Measurements from ENCODE around the gene PER2. TPM values are rescaled to one million over a fixed set of nuclear protein-coding genes. Genes with fewer than 3 reads are reported as not detected.

PER2 gene
- total RNA-seq, 2 experiments from 2014 or later, result 17.4 to 17.6 TPM

DNA sequence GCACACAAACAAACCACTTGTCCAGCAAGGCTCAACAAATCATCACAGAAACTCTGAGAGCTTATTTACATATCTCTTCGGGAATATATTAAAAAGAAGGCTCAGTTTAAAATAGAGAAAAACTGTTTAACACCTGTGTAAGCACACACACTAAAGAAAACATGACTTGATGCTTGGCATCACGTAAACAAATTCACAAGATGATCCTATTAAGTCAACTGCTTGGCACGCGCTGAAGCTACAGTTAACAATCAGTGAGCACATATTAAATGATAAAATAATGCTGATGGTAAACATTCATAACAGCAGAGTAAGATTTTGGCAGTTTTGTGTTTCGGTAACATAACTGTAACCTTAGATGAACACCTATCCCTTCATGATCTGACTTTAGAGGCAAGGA, 44.3 kb downstream of the PER2 start:
- Mint-ChIP-seq H3K27ac (no peak overlapping the region), H3K27me3 (peaks cover 9% of the 10 kb centered on the region), H3K4me1 (ENCODE audit: low read depth) (peaks cover 2% of the 10 kb centered on the region), H3K36me3 (ENCODE audit: low read depth) (peaks cover 23% of the 10 kb centered on the region), H3K9me3 (no peaks in the 10 kb centered on the region), H3K4me3 (no peak overlapping the region)
- TF ChIP-seq CTCF (IDR thresholded peaks at IDR 0.05), result no peak
- no peak for ATAC-seq
- ChIA-PET CTCF (interaction anchor here (1.1 kb wide), 1 partner anchor 19 kb away, joined by 9 read pairs; no protein-coding TSS in a partner anchor), POLR2A (interaction anchor here (0.6 kb wide), 1 partner anchor 22 kb away, joined by 4 read pairs; no protein-coding TSS in a partner anchor)
- DNase-seq, result no peak
- intact Hi-C loops (cut with micrococcal nuclease), result no loop called here

DNA sequence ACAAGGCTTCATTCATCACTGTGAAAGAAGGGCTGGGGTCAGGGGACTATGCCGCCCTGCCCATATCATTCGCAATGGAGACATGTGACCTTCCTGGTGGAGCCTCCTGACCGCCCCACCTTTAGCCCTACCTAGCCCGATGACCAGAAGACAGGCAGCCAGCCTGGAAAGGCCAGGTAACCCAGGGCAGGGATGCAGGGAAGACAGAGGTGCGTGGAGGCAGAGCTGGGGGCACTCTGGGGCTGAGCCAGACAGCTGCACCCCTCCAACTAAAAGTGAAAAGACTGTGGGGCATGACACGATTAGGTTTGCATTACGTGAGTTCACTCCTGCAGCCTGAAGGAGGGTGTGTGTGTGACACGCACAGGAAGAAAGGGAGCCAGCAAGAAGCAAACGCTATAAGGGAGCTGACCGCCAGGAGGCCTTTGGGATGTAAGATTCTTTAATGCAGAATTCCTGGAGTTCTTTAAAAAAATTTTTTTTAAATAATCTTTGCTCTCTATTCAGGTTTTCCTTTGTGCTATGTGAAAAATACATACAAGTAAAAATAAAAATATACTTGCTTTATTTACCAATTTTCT, 44.8 kb downstream of the PER2 start:
- Mint-ChIP-seq H3K27me3 (peaks cover 11% of the 10 kb centered on the region), H3K36me3 (ENCODE audit: low read depth) (peaks cover 23% of the 10 kb centered on the region), H3K4me3 (no peak overlapping the region), H3K9me3 (no peaks in the 10 kb centered on the region), H3K4me1 (ENCODE audit: low read depth) (peaks cover 2% of the 10 kb centered on the region), H3K27ac (no peak overlapping the region)
- intact Hi-C loops (cut with micrococcal nuclease), result no loop called here
- CTCF ChIA-PET, result interaction anchor here (1.1 kb wide), 1 partner anchor 20 kb away, joined by 9 read pairs; no protein-coding TSS in a partner anchor
- POLR2A ChIA-PET, result no interaction called here
- no peak for ATAC-seq
- DNase-seq, result no peak
- no peak for TF ChIP-seq CTCF (IDR thresholded peaks at IDR 0.05)

GRCh38 chr2:238242731-238243495, 45.5 kb downstream of the PER2 start:
- Mint-ChIP-seq H3K9me3 (no peaks in the 10 kb centered on the region), H3K27ac (no peak overlapping the region), H3K4me1 (ENCODE audit: low read depth) (peaks cover 2% of the 10 kb centered on the region), H3K4me3 (no peak overlapping the region), H3K36me3 (ENCODE audit: low read depth) (peaks cover 19% of the 10 kb centered on the region), H3K27me3 (peaks cover 15% of the 10 kb centered on the region)
- intact Hi-C loops (cut with micrococcal nuclease), result no loop called here
- ChIA-PET CTCF (no interaction called here), POLR2A (interaction anchor here (0.6 to 1.0 kb wide), 2 partner anchors 42 to 591 kb away, joined by 3 to 5 read pairs; no protein-coding TSS in a partner anchor)
- DNase-seq (no peak), ATAC-seq (no peak)
- TF ChIP-seq CTCF (IDR thresholded peaks at IDR 0.05), result no peak

DNA sequence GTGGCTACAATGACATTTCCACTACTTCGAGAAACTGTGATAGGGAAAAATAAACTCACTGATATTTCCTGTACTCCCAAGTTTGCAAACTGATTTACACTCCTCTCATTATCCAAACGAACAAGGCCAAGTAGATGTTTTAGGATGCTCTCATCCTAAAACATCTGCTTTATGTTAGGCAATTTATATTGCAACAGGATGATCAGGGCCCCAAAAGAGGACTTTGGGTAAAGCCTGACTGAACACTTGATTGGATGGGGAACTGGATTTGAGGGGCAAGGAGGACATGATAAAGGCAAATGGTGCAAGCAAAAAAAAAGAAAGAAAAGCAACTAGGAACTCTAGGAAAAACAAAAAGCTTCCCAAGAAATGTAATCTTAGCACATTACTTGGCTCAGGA, 46.4 kb downstream of the PER2 start:
- no peak for TF ChIP-seq CTCF (IDR thresholded peaks at IDR 0.05)
- peaks cover 20% of the 10 kb centered on the region for H3K27me3 Mint-ChIP-seq
- ChIA-PET CTCF (interaction anchor here (0.9 kb wide), 1 partner anchor 22 kb away, joined by 3 read pairs; no protein-coding TSS in a partner anchor), POLR2A (interaction anchor here (0.6 to 1.0 kb wide), 2 partner anchors 41 to 590 kb away, joined by 3 to 5 read pairs; no protein-coding TSS in a partner anchor)
- H3K36me3 Mint-ChIP-seq (ENCODE audit: low read depth), result peaks cover 16% of the 10 kb centered on the region
- no peak overlapping the region for H3K4me3 Mint-ChIP-seq
- peaks cover 2% of the 10 kb centered on the region for H3K4me1 Mint-ChIP-seq (ENCODE audit: low read depth)
- no peaks in the 10 kb centered on the region for H3K9me3 Mint-ChIP-seq
- no peak overlapping the region for H3K27ac Mint-ChIP-seq
- intact Hi-C loops (cut with micrococcal nuclease), result no loop called here
- no peak for ATAC-seq
- DNase-seq, result no peak
